H1 (cell line): ENCODE measurements around the gene PASK. TPM values are rescaled to one million over a fixed set of nuclear protein-coding genes. Genes with fewer than 3 reads are reported as not detected.

Source experiments
- CTCF ChIA-PET: fragments of 300-600 bp; sonication (Branson Sonifier 250); formaldehyde crosslinking; loops from one replicate; lab custom pipeline; 2021; ENCODE audit not compliant: partially characterized antibody; lab: Charles Lee
- POLR2A ChIA-PET: fragments of 300-600 bp; sonication (Branson Sonifier 250); formaldehyde crosslinking; loops from one replicate; lab custom pipeline; 2021; ENCODE audit warnings: inconsistent platforms; ENCODE audit not compliant: partially characterized antibody; lab: Charles Lee
- DNase-seq, 2 experiments: peaks; one replicate each; pipeline versions ENCODE4 v3.0.0 to v3.0.0-alpha.2; 2010 to 2022; ENCODE audit warnings: low spot score in 2 of 2, low read depth in 1 of 2, mixed read lengths in 1 of 2
- FAIRE-seq: peaks from 2 replicates; lab custom pipeline; 2011; peaks lifted over from hg19 to GRCh38; lab: Jason Lieb, UNC
- H2AFZ ChIP-seq: 2 replicates; pipeline ENCODE4 v1.8.1; 2012; ENCODE audit warnings: low read length, inconsistent platforms
- H2AK5ac ChIP-seq: 2 replicates; pipeline ENCODE4 v1.6.1; 2013; ENCODE audit warnings: low read depth, low read length
- H2BK120ac ChIP-seq: replicated peaks from 2 replicates; pipeline ENCODE3; 2013; ENCODE audit warnings: low read depth, low read length, inconsistent platforms
- H2BK12ac ChIP-seq: 2 replicates; pipeline ENCODE4 v1.6.1; 2013; ENCODE audit warnings: low read depth, low read length
- H2BK15ac ChIP-seq: 2 replicates; pipeline ENCODE4 v1.6.1; 2013; ENCODE audit warnings: low read length
- H2BK20ac ChIP-seq: 2 replicates; pipeline ENCODE4 v1.6.1; 2013; ENCODE audit warnings: low read length
- H2BK5ac ChIP-seq: 2 replicates; pipeline ENCODE4 v1.6.1; 2013; ENCODE audit warnings: low read depth, low read length
- H3K14ac ChIP-seq: 2 replicates; pipeline ENCODE4 v1.6.1; 2013; ENCODE audit warnings: inconsistent platforms; ENCODE audit not compliant: insufficient read length
- H3K18ac ChIP-seq: 2 replicates; pipeline ENCODE4 v1.6.1; 2013; ENCODE audit warnings: low read length; ENCODE audit errors: extremely low read depth
- H3K23ac ChIP-seq: 2 replicates; pipeline ENCODE4 v1.6.1; 2013; ENCODE audit warnings: inconsistent platforms; ENCODE audit not compliant: insufficient read length
- H3K23me2 ChIP-seq: 2 replicates; pipeline ENCODE4 v1.6.1; 2013; ENCODE audit warnings: low read depth, low read length
- H3K27ac ChIP-seq: 2 replicates; pipeline ENCODE4 v1.6.1; 2011; ENCODE audit warnings: low read depth, low read length, inconsistent platforms
- H3K27me3 ChIP-seq, 4 experiments: replicated peaks in 1 of 4; 1 replicate in 1 of 4; 2 replicates in 3 of 4; pipeline versions ENCODE4 v1.6.1 to v1.8.1; 2011 to 2013; ENCODE audit warnings: low read length in 3 of 4, mild to moderate bottlenecking in 3 of 4, inconsistent platforms in 2 of 4, mixed read lengths in 2 of 4, moderate library complexity in 1 of 4; ENCODE audit not compliant: control insufficient read depth in 3 of 4, insufficient read depth in 3 of 4; ENCODE audit errors: extremely low read depth in 1 of 4
- H3K36me3 ChIP-seq, 4 experiments: 2 replicates each; pipeline versions ENCODE4 v1.6.1 to v1.8.1; 2011 to 2013; ENCODE audit warnings: mild to moderate bottlenecking in 4 of 4, low read length in 3 of 4, moderate library complexity in 2 of 4, control low read depth in 1 of 4, inconsistent platforms in 1 of 4; ENCODE audit not compliant: insufficient read depth in 4 of 4, control insufficient read depth in 2 of 4
- H3K4ac ChIP-seq: replicated peaks from 2 replicates; pipeline ENCODE3; 2013; ENCODE audit warnings: low read length, low read depth, mixed read lengths, inconsistent platforms; ENCODE audit not compliant: insufficient read length
- H3K4me1 ChIP-seq, 4 experiments: replicated peaks in 1 of 4; 1 replicate in 1 of 4; 2 replicates in 3 of 4; pipeline versions ENCODE4 v1.6.1 to v1.8.1; 2011 to 2013; ENCODE audit warnings: low read length in 3 of 4, inconsistent platforms in 2 of 4, mixed read lengths in 1 of 4; ENCODE audit not compliant: insufficient read depth in 4 of 4, control insufficient read depth in 3 of 4
- H3K4me2 ChIP-seq, 2 experiments: 2 replicates each; pipeline versions ENCODE4 v1.6.1 to v1.8.1; 2011 to 2013; ENCODE audit warnings: low read depth in 2 of 2, low read length in 2 of 2, control low read depth in 1 of 2, inconsistent platforms in 1 of 2, mild to moderate bottlenecking in 1 of 2; ENCODE audit not compliant: insufficient read depth in 1 of 2
- H3K4me3 ChIP-seq, 4 experiments: fragments of 200-600, 300-600 bp in 1 of 4; sonication (generic), shearing (Covaris generic), sonication (Bioruptor Twin) in 1 of 4; 2 replicates each; pipeline versions ENCODE4 v1.5.1 to v1.8.1; 2011 to 2016; ENCODE audit warnings: low read length in 4 of 4, low read depth in 3 of 4, control low read depth in 2 of 4, inconsistent platforms in 2 of 4, mild to moderate bottlenecking in 2 of 4, mixed read lengths in 1 of 4, moderate library complexity in 1 of 4; ENCODE audit not compliant: insufficient read depth in 2 of 4; ENCODE audit errors: extremely low read depth in 1 of 4
- H3K56ac ChIP-seq: replicated peaks from 2 replicates; pipeline ENCODE3; 2013; ENCODE audit warnings: low read depth, mild to moderate bottlenecking, mixed read lengths, low read length, inconsistent platforms; ENCODE audit not compliant: insufficient read length
- H3K79me1 ChIP-seq: 2 replicates; pipeline ENCODE4 v1.6.1; 2013; ENCODE audit warnings: low read depth, low read length, control low read depth
- H3K79me2 ChIP-seq, 2 experiments: 2 replicates each; pipeline versions ENCODE4 v1.6.1 to v1.8.1; 2012 to 2013; ENCODE audit warnings: low read length in 2 of 2, mild to moderate bottlenecking in 2 of 2, inconsistent platforms in 1 of 2; ENCODE audit not compliant: insufficient read depth in 2 of 2, control insufficient read depth in 1 of 2
- H3K9ac ChIP-seq, 4 experiments: replicated peaks in 1 of 4; 1 replicate in 1 of 4; 2 replicates in 3 of 4; pipeline versions ENCODE4 v1.6.1 to v1.8.1; 2011 to 2013; ENCODE audit warnings: low read depth in 3 of 4, low read length in 3 of 4, control low read depth in 2 of 4, mild to moderate bottlenecking in 2 of 4, moderate library complexity in 2 of 4, inconsistent platforms in 1 of 4; ENCODE audit errors: extremely low read depth in 1 of 4
- H3K9me3 ChIP-seq, 2 experiments: 2 replicates each; pipeline versions ENCODE4 v1.6.1 to v1.8.1; 2012 to 2013; ENCODE audit warnings: mild to moderate bottlenecking in 2 of 2, moderate library complexity in 2 of 2, control low read depth in 1 of 2, inconsistent platforms in 1 of 2, low read depth in 1 of 2, low read length in 1 of 2, mixed read lengths in 1 of 2; ENCODE audit not compliant: insufficient read depth in 2 of 2
- H4K20me1 ChIP-seq, 2 experiments: replicated peaks in 1 of 2; 2 replicates each; pipeline versions ENCODE3 to v1.8.1; 2011 to 2013; ENCODE audit warnings: inconsistent platforms in 2 of 2, low read length in 2 of 2, mild to moderate bottlenecking in 1 of 2; ENCODE audit not compliant: insufficient read depth in 2 of 2, control insufficient read depth in 1 of 2
- H4K5ac ChIP-seq: 2 replicates; pipeline ENCODE4 v1.6.1; 2013; ENCODE audit warnings: low read length, low read depth, mixed read lengths, inconsistent platforms; ENCODE audit not compliant: insufficient read length
- H4K8ac ChIP-seq: 2 replicates; pipeline ENCODE4 v1.8.0; 2013; ENCODE audit warnings: mild to moderate bottlenecking, moderate library complexity, low read length, inconsistent platforms; ENCODE audit not compliant: insufficient read depth; ENCODE audit errors: extremely low read depth
- H4K91ac ChIP-seq: replicated peaks from 2 replicates; pipeline ENCODE3; 2013; ENCODE audit warnings: low read length, mixed read lengths, inconsistent platforms; ENCODE audit not compliant: insufficient read length
- EGR1 ChIP-seq: IDR thresholded peaks from 2 replicates; pipeline ENCODE4 v1.6.1; 2011; ENCODE audit warnings: low read depth, low read length, borderline replicate concordance
- EP300 ChIP-seq, 2 experiments: IDR thresholded peaks; 1 replicate in 1 of 2; 2 replicates in 1 of 2; pipeline ENCODE4 v1.6.1; 2011 to 2012; ENCODE audit warnings: low read depth in 2 of 2, low read length in 2 of 2, mild to moderate bottlenecking in 2 of 2, borderline replicate concordance in 1 of 2, inconsistent platforms in 1 of 2, moderate library complexity in 1 of 2
- FOSL1 ChIP-seq: IDR thresholded peaks from 2 replicates; pipeline ENCODE4 v1.6.1; 2011; ENCODE audit warnings: mild to moderate bottlenecking, low read depth, low read length, moderate library complexity; ENCODE audit not compliant: insufficient read depth
- HDAC2 ChIP-seq, 2 experiments: fragments of 300-600 bp in 1 of 2; sonication (generic) in 1 of 2; IDR thresholded peaks; 2 replicates each; pipeline ENCODE4 v1.6.1; 2011 to 2012; ENCODE audit warnings: low read depth in 2 of 2, low read length in 2 of 2, mild to moderate bottlenecking in 2 of 2, moderate library complexity in 2 of 2, borderline replicate concordance in 1 of 2, inconsistent platforms in 1 of 2
- HDAC6 ChIP-seq: IDR thresholded peaks from one replicate; pipeline ENCODE4 v1.7.1; 2012; ENCODE audit warnings: low read depth, mild to moderate bottlenecking, inconsistent platforms, low read length, moderate library complexity
- TAF7 ChIP-seq: optimal IDR thresholded peaks from 2 replicates; pipeline ENCODE3; 2011; ENCODE audit warnings: low read depth, mild to moderate bottlenecking, inconsistent platforms, low read length, moderate library complexity, borderline replicate concordance
- WGBS, 2 experiments: shearing (Covaris generic) in 1 of 2; methylation state at CpG; one replicate each; pipeline versions ENCODE4 v1.1.6 to v1.1.7; 2013 to 2015; ENCODE audit warnings: low lambda C conversion rate in 2 of 2, mixed read lengths in 2 of 2, inconsistent platforms in 1 of 2, low coverage in 1 of 2, missing lambda C conversion rate in 1 of 2; ENCODE audit not compliant: insufficient replicate concordance in 2 of 2, insufficient coverage in 1 of 2, insufficient read length in 1 of 2; ENCODE audit errors: extremely low coverage in 1 of 2, missing lambda C conversion rate in 1 of 2; 5-methylcytosine and 5-hydroxymethylcytosine counted together
- polyA plus RNA-seq, 7 experiments: library from polyadenylated mRNA; depleted of rRNA in 3 of 7; stranded (reverse) in 5 of 7; unstranded in 2 of 7; fragments of >200 nt in 5 of 7; fragments of 200-250 nt in 2 of 7; gene quantifications; 1 replicate in 5 of 7; 2 replicates in 1 of 7; 4 replicates in 1 of 7; pipeline versions ENCODE4 v1.2.1 to v1.2.3, GENCODE V29; 2011 to 2013; ENCODE audit warnings: missing spikeins in 2 of 7, mixed read lengths in 2 of 7
- total RNA-seq: library from RNA; stranded (reverse); fragmentation: NEBNext Ultra II Directional; extraction: Animal tissue kit (Norgen Biotek cat#: 25700); gene quantifications from 2 replicates; pipeline ENCODE4 v1.2.1, GENCODE V29; 2021
- TF ChIP-seq, protein P1 (sequence below), 3 experiments: IDR thresholded peaks; 1 replicate in 2 of 3; 2 replicates in 1 of 3; pipeline versions ENCODE4 v1.5.1 to v1.6.1; 2011; ENCODE audit warnings: low read length in 3 of 3, mild to moderate bottlenecking in 3 of 3, inconsistent platforms in 2 of 3, low read depth in 1 of 3, moderate library complexity in 1 of 3; ENCODE audit not compliant: insufficient read depth in 1 of 3; ENCODE audit errors: control extremely low read depth in 1 of 3

The PASK gene
- total and polyA plus RNA-seq, 2 of the 8 experiments (the other 6 are each of a cell fraction or from before 2014, with no cell fraction given): 20.5 to 66.1 TPM

DNA sequence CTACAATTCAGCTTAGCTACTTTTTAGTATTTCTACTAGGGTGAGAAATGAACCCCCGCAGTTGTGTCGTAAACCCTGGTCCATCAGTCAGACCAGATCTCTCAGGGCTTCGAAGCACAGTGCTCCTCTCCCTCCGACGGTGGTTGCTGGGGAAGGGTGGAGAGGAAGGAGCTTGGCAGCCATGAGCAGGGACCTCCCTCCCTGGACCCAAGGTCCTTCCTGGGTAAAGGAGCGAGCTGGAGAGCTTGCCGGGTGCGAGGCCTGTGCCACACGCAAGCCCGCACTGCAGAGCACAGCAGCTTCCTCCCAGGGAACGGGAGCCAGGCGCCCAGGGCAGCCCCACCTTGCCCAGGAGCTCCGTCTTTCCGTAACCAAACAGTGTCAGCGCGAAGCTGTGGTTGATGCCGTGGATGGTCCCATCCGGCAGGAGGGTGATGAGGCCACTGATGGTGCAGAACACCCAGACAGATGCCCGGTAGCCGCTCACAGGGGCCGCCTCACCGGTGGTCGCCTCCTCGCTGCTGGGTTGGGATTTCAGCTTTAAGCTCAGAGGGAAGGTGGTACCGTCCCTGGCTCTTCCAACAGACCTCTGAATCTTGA, 12.5 kb downstream of the PASK start:
- no peaks in the 10 kb centered on the region; the same call in 1 of the 2 replicates for H3K79me1 ChIP-seq
- no peaks in the 10 kb centered on the region for H3K79me2 ChIP-seq
- no peak overlapping the region for H4K5ac ChIP-seq
- H3K9me3 ChIP-seq: no peaks in the 10 kb centered on the region
- H3K23ac ChIP-seq: no peak overlapping the region
- H3K4me1 ChIP-seq: no peaks in the 10 kb centered on the region
- H2AFZ ChIP-seq: no peak overlapping the region
- no peaks in the 10 kb centered on the region for H3K23me2 ChIP-seq
- 93% methylated on average over 25 of the region's 25 CpGs; no CpG with 5 or more reads in 1 of the 2 experiments for WGBS, 2 experiments
- H3K27ac ChIP-seq: no peak overlapping the region
- no peak overlapping the region for H2BK20ac ChIP-seq
- no peak overlapping the region for H3K4ac ChIP-seq
- H3K18ac ChIP-seq: no peak overlapping the region
- TF ChIP-seq TAF7: no peak
- no peak for TF ChIP-seq EP300 (IDR thresholded peaks at IDR 0.05; ENCODE audit: borderline replicate concordance in 1 of 2, low read depth in 2 of 2, low read length in 2 of 2)
- TF ChIP-seq EGR1: no peak
- TF ChIP-seq HDAC2 (IDR thresholded peaks at IDR 0.05; ENCODE audit: borderline replicate concordance in 1 of 2, low read depth in 2 of 2, low read length in 2 of 2): no peak
- TF ChIP-seq, protein P1, sequence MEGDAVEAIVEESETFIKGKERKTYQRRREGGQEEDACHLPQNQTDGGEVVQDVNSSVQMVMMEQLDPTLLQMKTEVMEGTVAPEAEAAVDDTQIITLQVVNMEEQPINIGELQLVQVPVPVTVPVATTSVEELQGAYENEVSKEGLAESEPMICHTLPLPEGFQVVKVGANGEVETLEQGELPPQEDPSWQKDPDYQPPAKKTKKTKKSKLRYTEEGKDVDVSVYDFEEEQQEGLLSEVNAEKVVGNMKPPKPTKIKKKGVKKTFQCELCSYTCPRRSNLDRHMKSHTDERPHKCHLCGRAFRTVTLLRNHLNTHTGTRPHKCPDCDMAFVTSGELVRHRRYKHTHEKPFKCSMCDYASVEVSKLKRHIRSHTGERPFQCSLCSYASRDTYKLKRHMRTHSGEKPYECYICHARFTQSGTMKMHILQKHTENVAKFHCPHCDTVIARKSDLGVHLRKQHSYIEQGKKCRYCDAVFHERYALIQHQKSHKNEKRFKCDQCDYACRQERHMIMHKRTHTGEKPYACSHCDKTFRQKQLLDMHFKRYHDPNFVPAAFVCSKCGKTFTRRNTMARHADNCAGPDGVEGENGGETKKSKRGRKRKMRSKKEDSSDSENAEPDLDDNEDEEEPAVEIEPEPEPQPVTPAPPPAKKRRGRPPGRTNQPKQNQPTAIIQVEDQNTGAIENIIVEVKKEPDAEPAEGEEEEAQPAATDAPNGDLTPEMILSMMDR (IDR thresholded peaks at IDR 0.05; ENCODE audit: control extremely low read depth in 1 of 3, insufficient read depth in 1 of 3, low read depth in 1 of 3, low read length in 3 of 3): no peak
- TF ChIP-seq FOSL1: no peak
- TF ChIP-seq HDAC6: no peak
- TF ChIP-seq, all 59 proteins: peak for 0
- Histone ChIP-seq H3K4me3 (no peak overlapping the region), H2BK120ac (no peak overlapping the region), H2AK5ac (no peak overlapping the region), H2BK12ac (no peak overlapping the region), H3K56ac (no peak overlapping the region), H2BK5ac (no peak overlapping the region), H3K14ac (no peak overlapping the region), H3K27me3 (no peaks in the 10 kb centered on the region), H3K9ac (no peak overlapping the region), H4K8ac (no peak overlapping the region), H3K4me2 (no peak overlapping the region), H2BK15ac (no peak overlapping the region), H4K91ac (no peak overlapping the region), H3K36me3 (peaks cover 6 to 37% (median 20%) of the 10 kb centered on the region in 4 experiments; a peak in 7 of 8 replicates), H4K20me1 (peaks cover 0 to 12% of the 10 kb centered on the region in 2 experiments)
- FAIRE-seq: no peak
- ChIA-PET POLR2A (interaction anchor here (1.3 kb wide), 1 partner anchor 13 kb away, joined by 4 read pairs; the partner anchor contains the start of gene PASK), CTCF (interaction anchor here (0.7 to 1.2 kb wide), 3 partner anchors 12 to 285 kb away, joined by 3 read pairs; no protein-coding TSS in a partner anchor)
- no peak for DNase-seq
